ENCODE results near the gene RERE.

RERE gene

GRCh38 chr1:8663090-8663802, 154.2 kb downstream of the RERE start:
- H3K4me3 ChIP-seq (ENCODE audit: low read depth, low read length), result no peak overlapping the region
- DNase-seq (ENCODE audit: low read depth), result no peak
- in situ Hi-C loops (cut with HindIII; ENCODE audit: low sequenced_read_pairs), result loop anchor here (5.0 kb wide), 1 partner anchor 36 kb away; no protein-coding TSS in a partner anchor
- TF ChIP-seq CTCF (IDR thresholded peaks at IDR 0.05; ENCODE audit: low read depth, low read length, missing control alignments), result no peak

- DNase-seq (ENCODE audit: low read depth), result no peak
- H3K4me3 ChIP-seq (ENCODE audit: low read depth, low read length), result no peak overlapping the region
- in situ Hi-C loops (cut with HindIII; ENCODE audit: low sequenced_read_pairs), result loop anchor here (5.0 kb wide), 1 partner anchor 35 kb away; no protein-coding TSS in a partner anchor
- TF ChIP-seq CTCF (IDR thresholded peaks at IDR 0.05; ENCODE audit: low read depth, low read length, missing control alignments), result no peak
Measured at GRCh38 chr1:8662380-8663072, 154.9 kb downstream of the RERE start.

GRCh38 chr1:8661185-8662110, 156.0 kb downstream of the RERE start:
- no peak for TF ChIP-seq CTCF (IDR thresholded peaks at IDR 0.05; ENCODE audit: low read depth, low read length, missing control alignments)
- no peak overlapping the region for H3K4me3 ChIP-seq (ENCODE audit: low read depth, low read length)
- in situ Hi-C loops (cut with HindIII; ENCODE audit: low sequenced_read_pairs), result loop anchor here (5.0 kb wide), 1 partner anchor 34 kb away; no protein-coding TSS in a partner anchor
- DNase-seq (ENCODE audit: low read depth), result peak; percentile 72

GRCh38 chr1:8660411-8660828, 157.0 kb downstream of the RERE start:
- in situ Hi-C loops (cut with HindIII; ENCODE audit: low sequenced_read_pairs), result loop anchor here (5.0 kb wide), 1 partner anchor 33 kb away; no protein-coding TSS in a partner anchor
- DNase-seq (ENCODE audit: low read depth), result peak; percentile 39
- TF ChIP-seq CTCF (IDR thresholded peaks at IDR 0.05; ENCODE audit: low read depth, low read length, missing control alignments), result no peak
- H3K4me3 ChIP-seq (ENCODE audit: low read depth, low read length), result no peak overlapping the region

GRCh38 chr1:8659593-8659992, 157.8 kb downstream of the RERE start:
- no peak for DNase-seq (ENCODE audit: low read depth)
- in situ Hi-C loops (cut with HindIII; ENCODE audit: low sequenced_read_pairs), result no loop called here
- H3K4me3 ChIP-seq (ENCODE audit: low read depth, low read length), result no peak overlapping the region
- TF ChIP-seq CTCF (IDR thresholded peaks at IDR 0.05; ENCODE audit: low read depth, low read length, missing control alignments), result no peak

GRCh38 chr1:8653878-8654277, 163.6 kb downstream of the RERE start:
- H3K4me3 ChIP-seq (ENCODE audit: low read depth, low read length), result no peak overlapping the region
- in situ Hi-C loops (cut with HindIII; ENCODE audit: low sequenced_read_pairs), result no loop called here
- TF ChIP-seq CTCF (IDR thresholded peaks at IDR 0.05; ENCODE audit: low read depth, low read length, missing control alignments), result no peak
- no peak for DNase-seq (ENCODE audit: low read depth)
